B cell (primary cell): ENCODE data around the gene EXD3. TPM values are rescaled to one million over a fixed set of nuclear protein-coding genes. Genes with fewer than 3 reads are reported as not detected.

Experiments used
- ATAC-seq: fragments of 200-7000 bp; cut with Tn5 transposase; one replicate; pipeline ENCODE4 v1.10.0; 2021; ENCODE audit warnings: low read depth, mild to moderate bottlenecking, moderate number of reproducible peaks, moderate library complexity
- CTCF ChIA-PET: fragments of 350-600 bp; sonication (Branson Sonifier 250); formaldehyde crosslinking; loops from one replicate; lab custom pipeline; 2021; ENCODE audit warnings: antibody characterized with exemption, inconsistent platforms; lab: Charles Lee
- POLR2A ChIA-PET: fragments of 350-600 bp; sonication (Branson Sonifier 250); formaldehyde crosslinking; loops from one replicate; lab custom pipeline; 2021; ENCODE audit warnings: antibody characterized with exemption; lab: Charles Lee
- DNase-seq: peaks from one replicate; pipeline ENCODE4 v3.0.0; 2013
- H2AFZ ChIP-seq: 2 replicates; pipeline ENCODE4 v1.6.1; 2012; ENCODE audit warnings: mild to moderate bottlenecking, low read depth, low read length; ENCODE audit not compliant: insufficient read depth, poor library complexity, severe bottlenecking
- H3K27ac ChIP-seq, 2 donors: 1 replicate in 1 of 2; 2 replicates in 1 of 2; pipeline ENCODE4 v1.5.1; 2012 to 2013; ENCODE audit warnings: low read length in 2 of 2, mild to moderate bottlenecking in 2 of 2, moderate library complexity in 1 of 2
- H3K27me3 ChIP-seq, 4 experiments: fragments of 200-600 bp in 1 of 4; sonication (generic) in 1 of 4; replicated peaks in 1 of 4; 1 replicate in 2 of 4; 2 replicates in 2 of 4; pipeline versions ENCODE4 v1.6.1 to v1.7.0; 2013 to 2016; ENCODE audit warnings: low read length in 3 of 4, mild to moderate bottlenecking in 2 of 4, mixed read lengths in 1 of 4, moderate library complexity in 1 of 4; ENCODE audit not compliant: insufficient read depth in 4 of 4, control insufficient read depth in 3 of 4; ENCODE audit errors: control extremely low read depth in 1 of 4
- H3K36me3 ChIP-seq, 2 experiments: replicated peaks in 1 of 2; 1 replicate in 1 of 2; 2 replicates in 1 of 2; pipeline versions ENCODE4 v1.6.1 to v1.7.1; 2013; ENCODE audit warnings: low read length in 1 of 2; ENCODE audit not compliant: insufficient read depth in 2 of 2, control insufficient read depth in 1 of 2; ENCODE audit errors: control extremely low read depth in 1 of 2, extremely low read depth in 1 of 2
- H3K4me1 ChIP-seq, 2 donors: fragments of 200-600 bp in 1 of 2; sonication (generic) in 1 of 2; 1 replicate in 1 of 2; 2 replicates in 1 of 2; pipeline versions ENCODE4 v1.5.1 to v1.6.1; 2013 to 2017; ENCODE audit warnings: low read length in 2 of 2; ENCODE audit not compliant: control insufficient read depth in 2 of 2, insufficient read depth in 2 of 2
- H3K4me2 ChIP-seq: replicated peaks from 2 replicates; pipeline ENCODE3; 2012; ENCODE audit warnings: mild to moderate bottlenecking, low read depth, low read length; ENCODE audit not compliant: poor library complexity, severe bottlenecking
- H3K4me3 ChIP-seq, 5 experiments: fragments of 200-600 bp in 1 of 5; sonication (generic) in 1 of 5; 1 replicate in 3 of 5; 2 replicates in 2 of 5; pipeline versions ENCODE4 v1.5.1 to v1.7.0; 2011 to 2016; ENCODE audit warnings: low read length in 4 of 5, mild to moderate bottlenecking in 4 of 5, low read depth in 2 of 5, control low read depth in 1 of 5, moderate library complexity in 1 of 5; ENCODE audit not compliant: insufficient read depth in 1 of 5; ENCODE audit errors: control extremely low read depth in 1 of 5, extremely low read depth in 1 of 5
- H3K79me2 ChIP-seq: fragments of 200-600 bp; sonication (generic); one replicate; pipeline ENCODE4 v1.6.0; 2016; ENCODE audit warnings: low read length; ENCODE audit not compliant: control insufficient read depth, insufficient read depth
- H3K9ac ChIP-seq: fragments of 200-600 bp; sonication (generic); 2 replicates; pipeline ENCODE4 v1.6.1; 2017; ENCODE audit warnings: mild to moderate bottlenecking, low read length, moderate library complexity
- H3K9me3 ChIP-seq, 3 donors: one replicate each; pipeline versions ENCODE4 v1.6.1 to v1.7.1; 2013; ENCODE audit warnings: low read length in 2 of 3; ENCODE audit not compliant: control insufficient read depth in 2 of 3, insufficient read depth in 1 of 3; ENCODE audit errors: control extremely low read depth in 1 of 3
- H4K20me1 ChIP-seq: 2 replicates; pipeline ENCODE4 v1.6.0; 2012; ENCODE audit warnings: mild to moderate bottlenecking, low read length; ENCODE audit not compliant: insufficient read depth, control insufficient read depth, poor library complexity, severe bottlenecking
- H3K27ac Mint-ChIP-seq: one replicate; pipeline ENCODE4 v1.8.0; 2021; ENCODE audit warnings: mixed read lengths
- H3K27me3 Mint-ChIP-seq: one replicate; pipeline ENCODE4 v1.8.0; 2021; ENCODE audit warnings: mixed read lengths
- H3K4me1 Mint-ChIP-seq: one replicate; pipeline ENCODE4 v1.8.0; 2021; ENCODE audit warnings: mixed read lengths
- H3K4me3 Mint-ChIP-seq: one replicate; pipeline ENCODE4 v1.8.0; 2021; ENCODE audit warnings: mixed read lengths
- H3K9me3 Mint-ChIP-seq: one replicate; pipeline ENCODE4 v1.8.0; 2022; ENCODE audit warnings: mixed read lengths; ENCODE audit not compliant: insufficient read depth
- EZH2 ChIP-seq: IDR thresholded peaks from 2 replicates; pipeline ENCODE4 v1.6.1; 2012; ENCODE audit warnings: borderline replicate concordance, low read depth, mild to moderate bottlenecking, moderate library complexity, low read length; ENCODE audit not compliant: insufficient read depth, poor library complexity, severe bottlenecking
- WGBS: methylation state at CpG from one replicate; pipeline ENCODE4 v1.1.5; 2013; ENCODE audit warnings: missing lambda C conversion rate; ENCODE audit not compliant: insufficient coverage; 5-methylcytosine and 5-hydroxymethylcytosine counted together
- intact Hi-C: fragments of 100-400 bp; cut with micrococcal nuclease; formaldehyde crosslinking; loops from one replicate; pipeline ENCODE4 v1.10.0; 2022
- polyA plus RNA-seq: library from polyadenylated mRNA; depleted of rRNA; stranded (reverse); fragments of >200 nt; gene quantifications from 2 replicates; pipeline ENCODE4 v1.2.3, GENCODE V29; 2012
- total RNA-seq, 2 donors: library from RNA; stranded (reverse); fragments of 120-200 nt in 1 of 2; gene quantifications; 1 replicate in 1 of 2; 2 replicates in 1 of 2; pipeline versions ENCODE4 v1.2.3 to v1.2.4, GENCODE V29; 2013 to 2022
- TF ChIP-seq, protein P1 (sequence below): fragments of 200-600 bp; IDR thresholded peaks from one replicate; pipeline ENCODE4 v1.8.0; 2022; ENCODE audit warnings: antibody characterized with exemption, mild to moderate bottlenecking

EXD3 gene
- total and polyA plus RNA-seq, 2 donors (not counting 1 experiment from before 2014, with no cell fraction given): 22.5 to 23.7 TPM

DNA sequence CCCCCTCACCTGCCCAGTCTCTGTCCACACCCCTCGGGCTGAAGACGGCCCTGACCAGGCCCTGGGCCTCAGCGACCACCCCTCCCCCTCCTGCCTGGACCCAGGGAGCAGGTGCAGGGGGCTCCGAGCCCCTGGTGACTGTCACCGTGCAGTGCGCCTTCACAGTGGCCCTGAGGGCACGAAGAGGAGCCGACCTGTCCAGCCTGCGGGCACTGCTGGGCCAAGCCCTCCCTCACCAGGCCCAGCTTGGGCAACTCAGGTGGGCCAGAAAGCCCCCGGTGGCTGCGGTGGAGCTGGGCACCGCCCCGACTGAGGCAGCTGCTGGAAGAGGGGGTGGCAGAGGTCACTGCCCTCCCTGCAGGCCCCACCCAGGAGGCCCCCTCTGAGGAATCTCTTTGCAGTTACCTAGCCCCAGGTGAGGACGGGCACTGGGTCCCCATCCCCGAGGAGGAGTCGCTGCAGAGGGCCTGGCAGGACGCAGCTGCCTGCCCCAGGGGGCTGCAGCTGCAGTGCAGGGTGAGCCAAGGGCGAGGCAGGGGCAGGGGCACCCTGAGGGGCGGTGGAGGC is 10.5 kb upstream of the EXD3 start:
- ChIA-PET CTCF (no interaction called here), POLR2A (interaction anchor here (0.7 kb wide), 1 partner anchor 63 kb away, joined by 3 read pairs; no protein-coding TSS in a partner anchor)
- Histone ChIP-seq H3K4me2 (no peak overlapping the region), H3K4me1 (peaks cover 24 to 26% of the 10 kb centered on the region in 2 donors), H3K36me3 (no peaks in the 10 kb centered on the region), H4K20me1 (no peaks in the 10 kb centered on the region), H3K4me3 (no peak overlapping the region), H2AFZ (no peak overlapping the region), H3K27ac (no peak overlapping the region), H3K79me2 (no peaks in the 10 kb centered on the region), H3K9ac (no peak overlapping the region), H3K27me3 (peaks cover 0 to 35% (median 8%) of the 10 kb centered on the region in 4 experiments), H3K9me3 (peaks cover 0 to 13% (median 0%) of the 10 kb centered on the region in 3 donors)
- Mint-ChIP-seq H3K4me1 (peaks cover 10% of the 10 kb centered on the region), H3K9me3 (no peaks in the 10 kb centered on the region), H3K27ac (no peak overlapping the region), H3K4me3 (no peak overlapping the region), H3K27me3 (no peaks in the 10 kb centered on the region)
- 67% methylated on average over 18 of the region's 19 CpGs for WGBS
- DNase-seq (no peak), ATAC-seq (no peak)
- intact Hi-C loops: no loop called here
- TF ChIP-seq, protein P1, sequence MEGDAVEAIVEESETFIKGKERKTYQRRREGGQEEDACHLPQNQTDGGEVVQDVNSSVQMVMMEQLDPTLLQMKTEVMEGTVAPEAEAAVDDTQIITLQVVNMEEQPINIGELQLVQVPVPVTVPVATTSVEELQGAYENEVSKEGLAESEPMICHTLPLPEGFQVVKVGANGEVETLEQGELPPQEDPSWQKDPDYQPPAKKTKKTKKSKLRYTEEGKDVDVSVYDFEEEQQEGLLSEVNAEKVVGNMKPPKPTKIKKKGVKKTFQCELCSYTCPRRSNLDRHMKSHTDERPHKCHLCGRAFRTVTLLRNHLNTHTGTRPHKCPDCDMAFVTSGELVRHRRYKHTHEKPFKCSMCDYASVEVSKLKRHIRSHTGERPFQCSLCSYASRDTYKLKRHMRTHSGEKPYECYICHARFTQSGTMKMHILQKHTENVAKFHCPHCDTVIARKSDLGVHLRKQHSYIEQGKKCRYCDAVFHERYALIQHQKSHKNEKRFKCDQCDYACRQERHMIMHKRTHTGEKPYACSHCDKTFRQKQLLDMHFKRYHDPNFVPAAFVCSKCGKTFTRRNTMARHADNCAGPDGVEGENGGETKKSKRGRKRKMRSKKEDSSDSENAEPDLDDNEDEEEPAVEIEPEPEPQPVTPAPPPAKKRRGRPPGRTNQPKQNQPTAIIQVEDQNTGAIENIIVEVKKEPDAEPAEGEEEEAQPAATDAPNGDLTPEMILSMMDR: no peak
- no peak for TF ChIP-seq EZH2

DNA sequence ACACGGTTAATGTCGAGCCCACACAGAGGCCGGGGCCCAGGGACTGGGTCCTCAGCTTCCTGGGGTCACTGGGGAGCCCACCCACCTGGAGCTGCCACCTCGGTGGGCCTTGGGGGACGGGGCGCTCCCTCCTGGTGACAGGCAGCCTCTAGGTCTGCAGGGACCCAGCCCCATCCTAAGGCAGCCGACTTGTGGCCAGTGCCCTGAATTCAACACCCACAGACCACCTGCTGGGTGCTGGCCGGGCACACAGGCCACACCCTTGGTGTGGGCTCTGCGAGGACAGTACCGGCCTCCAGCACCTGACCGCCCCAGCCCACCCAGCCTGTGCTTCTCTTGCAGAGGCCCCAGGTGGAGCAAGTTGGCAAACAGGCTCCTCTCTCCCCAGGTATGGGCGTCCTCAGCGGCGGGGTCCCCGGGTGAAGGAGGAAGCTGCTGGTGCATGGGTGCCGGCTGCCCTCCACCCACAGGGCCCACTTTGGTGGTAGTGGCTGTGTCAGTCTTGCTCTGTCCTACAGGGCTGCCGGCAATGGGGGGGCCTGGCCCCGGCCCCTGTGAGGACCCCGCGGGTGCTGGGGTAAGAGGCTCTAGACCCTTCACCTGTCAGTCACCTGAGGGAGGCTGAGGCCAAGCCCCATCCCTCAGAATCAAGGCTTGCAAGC is 9.9 kb upstream of the EXD3 start:
- ChIA-PET CTCF (interaction anchor here (0.9 kb wide), 1 partner anchor 11 kb away, joined by 3 read pairs; no protein-coding TSS in a partner anchor), POLR2A (interaction anchor here (0.7 kb wide), 1 partner anchor 63 kb away, joined by 3 read pairs; no protein-coding TSS in a partner anchor)
- H3K36me3 ChIP-seq: no peaks in the 10 kb centered on the region
- no peak overlapping the region for H2AFZ ChIP-seq
- peaks cover 10% of the 10 kb centered on the region for H3K4me1 Mint-ChIP-seq
- no peak overlapping the region for H3K4me3 Mint-ChIP-seq
- ATAC-seq (no peak), DNase-seq (no peak)
- H3K27me3 Mint-ChIP-seq: no peaks in the 10 kb centered on the region
- 84% methylated on average over 17 of the region's 20 CpGs for WGBS
- H3K27me3 ChIP-seq: peaks cover 0 to 35% (median 8%) of the 10 kb centered on the region in 4 experiments
- TF ChIP-seq EZH2: no peak
- TF ChIP-seq, protein P1: no peak
- H3K9ac ChIP-seq: no peak overlapping the region
- no peaks in the 10 kb centered on the region for H4K20me1 ChIP-seq
- H3K4me2 ChIP-seq: no peak overlapping the region
- H3K4me3 ChIP-seq: no peak overlapping the region
- H3K79me2 ChIP-seq: no peaks in the 10 kb centered on the region
- intact Hi-C loops: no loop called here
- H3K9me3 Mint-ChIP-seq: no peaks in the 10 kb centered on the region
- peaks cover 0 to 13% (median 0%) of the 10 kb centered on the region in 3 donors for H3K9me3 ChIP-seq
- no peak overlapping the region for H3K27ac ChIP-seq
- no peak overlapping the region for H3K27ac Mint-ChIP-seq
- peaks cover 24 to 26% of the 10 kb centered on the region in 2 donors for H3K4me1 ChIP-seq
